WTC11 (cell line): Measurements from ENCODE around the gene PTPN6. TPM values are rescaled to one million over a fixed set of nuclear protein-coding genes. Genes with fewer than 3 reads are reported as not detected.

Source experiments
- ATAC-seq: fragments of 200-7000 bp; cut with Tn5 transposase; 2 replicates; pipeline ENCODE4 v1.10.0; 2021; ENCODE audit warnings: mild to moderate bottlenecking, moderate library complexity
- CTCF ChIA-PET: fragments of 300-600 bp; sonication (Branson Sonifier 250); formaldehyde crosslinking; loops from one replicate; lab custom pipeline; 2021; ENCODE audit warnings: antibody characterized with exemption; lab: Charles Lee
- POLR2A ChIA-PET: fragments of 350-600 bp; sonication (Branson Sonifier 250); formaldehyde crosslinking; loops from one replicate; lab custom pipeline; 2021; ENCODE audit warnings: antibody characterized with exemption; lab: Charles Lee
- DNase-seq: peaks from one replicate; pipeline ENCODE4 v3.0.0; 2021; ENCODE audit warnings: low spot score
- H3K27ac Mint-ChIP-seq: 2 replicates; pipeline ENCODE4 v1.8.0; 2021; ENCODE audit warnings: mixed read lengths
- H3K27me3 Mint-ChIP-seq: 2 replicates; pipeline ENCODE4 v1.8.0; 2021; ENCODE audit warnings: low read depth, mild to moderate bottlenecking, moderate library complexity, mixed read lengths
- H3K36me3 Mint-ChIP-seq: 2 replicates; pipeline ENCODE4 v1.8.0; 2021; ENCODE audit warnings: mixed read lengths
- H3K4me1 Mint-ChIP-seq: 2 replicates; pipeline ENCODE4 v1.8.0; 2022; ENCODE audit warnings: mixed read lengths
- H3K4me3 Mint-ChIP-seq: 2 replicates; pipeline ENCODE4 v1.8.0; 2021; ENCODE audit warnings: mild to moderate bottlenecking, moderate library complexity, mixed read lengths
- H3K9me3 Mint-ChIP-seq: 2 replicates; pipeline ENCODE4 v1.8.0; 2021; ENCODE audit warnings: mixed read lengths
- AR ChIP-seq: fragments of 250-450 bp; sonication (Bioruptor Pico); IDR thresholded peaks from 2 replicates; pipeline ENCODE4 v1.9.0; 2021; ENCODE audit warnings: mild to moderate bottlenecking
- CREB1 ChIP-seq: sonication (generic); formaldehyde crosslinking; IDR thresholded peaks from 2 replicates; pipeline ENCODE4 v1.8.0; 2023; ENCODE audit warnings: mild to moderate bottlenecking, missing genetic modification reagents
- CREM ChIP-seq: sonication (generic); formaldehyde crosslinking; IDR thresholded peaks from 2 replicates; pipeline ENCODE4 v1.8.1; 2022; ENCODE audit warnings: mild to moderate bottlenecking, missing genetic modification reagents, moderate library complexity
- GTF2I ChIP-seq: fragments of 250-450 bp; sonication (Bioruptor Pico); conservative IDR thresholded peaks from 2 replicates; pipeline ENCODE4 v1.4.0; 2021; ENCODE audit warnings: mild to moderate bottlenecking
- IRF1 ChIP-seq: sonication (generic); formaldehyde crosslinking; IDR thresholded peaks from 2 replicates; pipeline ENCODE4 v1.8.0; 2023; ENCODE audit warnings: missing genetic modification reagents
- IRF2 ChIP-seq: sonication (generic); formaldehyde crosslinking; IDR thresholded peaks from 2 replicates; pipeline ENCODE4 v1.8.0; 2022; ENCODE audit warnings: low read depth, missing genetic modification reagents, borderline replicate concordance
- JUN ChIP-seq: sonication (generic); formaldehyde crosslinking; IDR thresholded peaks from 2 replicates; pipeline ENCODE4 v1.8.0; 2023; ENCODE audit warnings: mild to moderate bottlenecking, missing genetic modification reagents
- SMAD4 ChIP-seq: sonication (generic); formaldehyde crosslinking; IDR thresholded peaks from 2 replicates; pipeline ENCODE4 v1.8.0; 2022; ENCODE audit warnings: mild to moderate bottlenecking, missing genetic modification reagents
- SP1 ChIP-seq: sonication (generic); formaldehyde crosslinking; conservative IDR thresholded peaks from 2 replicates; pipeline ENCODE4 v1.8.1; 2022; ENCODE audit warnings: missing genetic modification reagents
- ZNF232 ChIP-seq: sonication (generic); formaldehyde crosslinking; IDR thresholded peaks from 2 replicates; pipeline ENCODE4 v1.8.0; 2022; ENCODE audit warnings: mild to moderate bottlenecking, missing genetic modification reagents
- ZNF396 ChIP-seq: fragments of 250-450 bp; sonication (Bioruptor Pico); IDR thresholded peaks from 2 replicates; pipeline ENCODE4 v1.8.0; 2021; ENCODE audit warnings: mild to moderate bottlenecking, moderate library complexity, borderline replicate concordance
- total RNA-seq: library from RNA; stranded (reverse); gene quantifications from 3 replicates; pipeline ENCODE4 v1.2.3, GENCODE V29; 2021
- TF ChIP-seq, protein P1 (sequence below): sonication (generic); formaldehyde crosslinking; conservative IDR thresholded peaks from 2 replicates; pipeline ENCODE4 v1.8.1; 2022; ENCODE audit warnings: mild to moderate bottlenecking, missing genetic modification reagents
- TF ChIP-seq, protein P2 (sequence below): sonication (generic); formaldehyde crosslinking; IDR thresholded peaks from 2 replicates; pipeline ENCODE4 v1.8.0; 2022; ENCODE audit warnings: missing genetic modification reagents

PTPN6 gene
- total RNA-seq, 1 experiment from 2014 or later, result 27.1 TPM

GRCh38 chr12:6909421-6910145 is 41.6 kb upstream of the PTPN6 start:
- peaks cover 14% of the 10 kb centered on the region for H3K4me1 Mint-ChIP-seq
- no peaks in the 10 kb centered on the region for H3K36me3 Mint-ChIP-seq
- DNase-seq, result no peak
- H3K4me3 Mint-ChIP-seq, result no peak overlapping the region
- H3K27me3 Mint-ChIP-seq, result peaks cover 17% of the 10 kb centered on the region
- H3K27ac Mint-ChIP-seq, result no peak overlapping the region
- no peak for ATAC-seq
- CTCF ChIA-PET, result interaction anchor here (4.4 to 9.1 kb wide), 3 partner anchors 16 to 37 kb away, joined by 17 to 53 read pairs (median 45); partner anchors contain the start of gene SPSB2
- TF ChIP-seq CREB1, result no peak
- TF ChIP-seq SP1 (CRISPR knock-in tag), result no peak
- TF ChIP-seq GTF2I (CRISPR knock-in tag), result no peak
- TF ChIP-seq, protein P1, sequence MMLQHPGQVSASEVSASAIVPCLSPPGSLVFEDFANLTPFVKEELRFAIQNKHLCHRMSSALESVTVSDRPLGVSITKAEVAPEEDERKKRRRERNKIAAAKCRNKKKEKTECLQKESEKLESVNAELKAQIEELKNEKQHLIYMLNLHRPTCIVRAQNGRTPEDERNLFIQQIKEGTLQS, result no peak
- TF ChIP-seq SMAD4 (CRISPR knock-in tag), result no peak
- no peak for TF ChIP-seq ZNF396 (CRISPR knock-in tag)
- TF ChIP-seq AR (CRISPR knock-in tag), result no peak
- TF ChIP-seq IRF1 (CRISPR knock-in tag), result no peak
- no peak for TF ChIP-seq IRF2 (CRISPR knock-in tag)
- no peak for TF ChIP-seq ZNF232 (CRISPR knock-in tag)
- no peak for TF ChIP-seq CREM (CRISPR knock-in tag)
- POLR2A ChIA-PET, result no interaction called here
- H3K9me3 Mint-ChIP-seq, result no peaks in the 10 kb centered on the region

- H3K27ac Mint-ChIP-seq, result no peak overlapping the region
- H3K9me3 Mint-ChIP-seq, result no peaks in the 10 kb centered on the region
- peaks cover 31% of the 10 kb centered on the region for H3K4me1 Mint-ChIP-seq
- peaks cover 15% of the 10 kb centered on the region for H3K27me3 Mint-ChIP-seq
- POLR2A ChIA-PET, result interaction anchor here (0.9 kb wide), 1 partner anchor 13 kb away, joined by 3 read pairs; no protein-coding TSS in a partner anchor
- TF ChIP-seq, protein P2, sequence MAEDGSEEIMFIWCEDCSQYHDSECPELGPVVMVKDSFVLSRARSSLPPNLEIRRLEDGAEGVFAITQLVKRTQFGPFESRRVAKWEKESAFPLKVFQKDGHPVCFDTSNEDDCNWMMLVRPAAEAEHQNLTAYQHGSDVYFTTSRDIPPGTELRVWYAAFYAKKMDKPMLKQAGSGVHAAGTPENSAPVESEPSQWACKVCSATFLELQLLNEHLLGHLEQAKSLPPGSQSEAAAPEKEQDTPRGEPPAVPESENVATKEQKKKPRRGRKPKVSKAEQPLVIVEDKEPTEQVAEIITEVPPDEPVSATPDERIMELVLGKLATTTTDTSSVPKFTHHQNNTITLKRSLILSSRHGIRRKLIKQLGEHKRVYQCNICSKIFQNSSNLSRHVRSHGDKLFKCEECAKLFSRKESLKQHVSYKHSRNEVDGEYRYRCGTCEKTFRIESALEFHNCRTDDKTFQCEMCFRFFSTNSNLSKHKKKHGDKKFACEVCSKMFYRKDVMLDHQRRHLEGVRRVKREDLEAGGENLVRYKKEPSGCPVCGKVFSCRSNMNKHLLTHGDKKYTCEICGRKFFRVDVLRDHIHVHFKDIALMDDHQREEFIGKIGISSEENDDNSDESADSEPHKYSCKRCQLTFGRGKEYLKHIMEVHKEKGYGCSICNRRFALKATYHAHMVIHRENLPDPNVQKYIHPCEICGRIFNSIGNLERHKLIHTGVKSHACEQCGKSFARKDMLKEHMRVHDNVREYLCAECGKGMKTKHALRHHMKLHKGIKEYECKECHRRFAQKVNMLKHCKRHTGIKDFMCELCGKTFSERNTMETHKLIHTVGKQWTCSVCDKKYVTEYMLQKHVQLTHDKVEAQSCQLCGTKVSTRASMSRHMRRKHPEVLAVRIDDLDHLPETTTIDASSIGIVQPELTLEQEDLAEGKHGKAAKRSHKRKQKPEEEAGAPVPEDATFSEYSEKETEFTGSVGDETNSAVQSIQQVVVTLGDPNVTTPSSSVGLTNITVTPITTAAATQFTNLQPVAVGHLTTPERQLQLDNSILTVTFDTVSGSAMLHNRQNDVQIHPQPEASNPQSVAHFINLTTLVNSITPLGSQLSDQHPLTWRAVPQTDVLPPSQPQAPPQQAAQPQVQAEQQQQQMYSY, result peak; percentile 45; the same call in 1 of the 2 replicates
- TF ChIP-seq JUN (CRISPR knock-in tag), result no peak
- DNase-seq (no peak), ATAC-seq (no peak)
- CTCF ChIA-PET, result interaction anchor here (0.9 to 9.1 kb wide), 7 partner anchors 10 to 52 kb away, joined by 3 to 45 read pairs (median 4); partner anchors contain the start of gene SPSB2
- H3K4me3 Mint-ChIP-seq, result peak overlapping the region; percentile 18; the same call in 1 of the 2 replicates
- peaks cover 14% of the 10 kb centered on the region for H3K36me3 Mint-ChIP-seq
These were observed 38.8 kb upstream of the PTPN6 start for GRCh38 chr12:6912164-6912935.
